HG03159 (cell line): ENCODE results near the gene CCZ1B.
"Not testable (repeated sequence)": the region's sequence is repeated elsewhere in the genome, so short reads cannot be mapped to it uniquely, and the experiment has no call there.

Source experiments
- ATAC-seq: cut with Tn5 transposase; IDR thresholded peaks from one replicate; pipeline ENCODE4 v1.9.1; 2021; ENCODE audit warnings: mild to moderate bottlenecking, moderate library complexity; ENCODE audit not compliant: unreplicated experiment

CCZ1B gene

GRCh38 chr7:6831018-6831725 is 5.1 kb upstream of the CCZ1B start:
- no peak for ATAC-seq

- not testable (repeated sequence) for ATAC-seq
Measured at GRCh38 chr7:6830026-6830425, 4.0 kb upstream of the CCZ1B start.

GRCh38 chr7:6829616-6830015 is 3.5 kb upstream of the CCZ1B start:
- not testable (repeated sequence) for ATAC-seq

GRCh38 chr7:6827180-6827579 is 1.1 kb upstream of the CCZ1B start:
- ATAC-seq: not testable (repeated sequence)

GRCh38 chr7:6825236-6826125 is 594 bp downstream of the CCZ1B start:
- peak; percentile 33 for ATAC-seq

GRCh38 chr7:6821622-6822021 is 4.5 kb downstream of the CCZ1B start:
- ATAC-seq: not testable (repeated sequence)

- not testable (repeated sequence) for ATAC-seq
Measured at GRCh38 chr7:6815470-6815869, 10.6 kb downstream of the CCZ1B start.

GRCh38 chr7:6813011-6813410 is 13.1 kb downstream of the CCZ1B start:
- ATAC-seq: not testable (repeated sequence)

GRCh38 chr7:6807959-6808358 is 18.1 kb downstream of the CCZ1B start:
- not testable (repeated sequence) for ATAC-seq

GRCh38 chr7:6807393-6807918 is 18.6 kb downstream of the CCZ1B start:
- ATAC-seq: not testable (repeated sequence)

- ATAC-seq: not testable (repeated sequence)
Measured at GRCh38 chr7:6800331-6800730, 25.7 kb downstream of the CCZ1B start.

- ATAC-seq: not testable (repeated sequence)
Measured at GRCh38 chr7:6799887-6800286, 26.2 kb downstream of the CCZ1B start.

- ATAC-seq: not testable (repeated sequence)
Measured at GRCh38 chr7:6798047-6798446, 28.0 kb downstream of the CCZ1B start.

- not testable (repeated sequence) for ATAC-seq
Measured at GRCh38 chr7:6797218-6797617, 28.9 kb downstream of the CCZ1B start.

GRCh38 chr7:6794276-6794675 is 31.8 kb downstream of the CCZ1B start:
- ATAC-seq: not testable (repeated sequence)

GRCh38 chr7:6792113-6792872 is 33.8 kb downstream of the CCZ1B start:
- ATAC-seq: not testable (repeated sequence)

GRCh38 chr7:6789353-6789752 is 36.7 kb downstream of the CCZ1B start:
- ATAC-seq: not testable (repeated sequence)

GRCh38 chr7:6781581-6781980 is 44.5 kb downstream of the CCZ1B start:
- ATAC-seq: not testable (repeated sequence)

GRCh38 chr7:6761186-6761585 is 64.9 kb downstream of the CCZ1B start:
- not testable (repeated sequence) for ATAC-seq

- not testable (repeated sequence) for ATAC-seq
Measured at GRCh38 chr7:6753964-6754363, 72.1 kb downstream of the CCZ1B start, which contains the start of gene RSPH10B2. TSS of gene RSPH10B2 (plus strand) at chr7:6754103. CDS start at chr7:6757678, 3,575 bp downstream.

- ATAC-seq: not testable (repeated sequence)
Measured at GRCh38 chr7:6750173-6750572, 75.9 kb downstream of the CCZ1B start.
